Smooth muscle cell (in vitro differentiated cells): ENCODE results near the gene HDAC4. TPM values are rescaled to one million over a fixed set of nuclear protein-coding genes. Genes with fewer than 3 reads are reported as not detected.

Experiments used
- DNase-seq: peaks from one replicate; lab custom pipeline; 2025; ENCODE audit not compliant: unreplicated experiment; lab: John Stamatoyannopoulos, UW
- H2AFZ ChIP-seq: fragments of 200-600 bp; sonication (generic); 2 replicates; pipeline ENCODE4 v1.6.0; 2016; ENCODE audit warnings: antibody characterized with exemption, low read depth, mild to moderate bottlenecking
- H3F3A ChIP-seq: fragments of 200-600 bp; sonication (generic); 2 replicates; pipeline ENCODE4 v1.6.0; 2017; ENCODE audit warnings: antibody characterized with exemption, low read depth
- H3K27ac ChIP-seq: fragments of 200-600 bp; sonication (generic); 2 replicates; pipeline ENCODE4 v1.5.1; 2016; ENCODE audit warnings: low read depth, mild to moderate bottlenecking
- H3K27me3 ChIP-seq: fragments of 200-600 bp; sonication (generic); 2 replicates; pipeline ENCODE4 v1.6.1; 2016; ENCODE audit warnings: low read depth, mild to moderate bottlenecking
- H3K36me3 ChIP-seq: fragments of 200-600 bp; sonication (generic); 2 replicates; pipeline ENCODE4 v1.5.1; 2016; ENCODE audit warnings: low read depth
- H3K4me1 ChIP-seq: fragments of 200-600 bp; sonication (generic); 2 replicates; pipeline ENCODE4 v1.5.1; 2016; ENCODE audit warnings: low read depth
- H3K4me2 ChIP-seq: fragments of 200-600 bp; sonication (generic); 2 replicates; pipeline ENCODE4 v1.6.0; 2016; ENCODE audit warnings: mild to moderate bottlenecking
- H3K4me3 ChIP-seq: fragments of 200-600 bp; sonication (generic); 2 replicates; pipeline ENCODE4 v1.5.1; 2016; ENCODE audit warnings: mild to moderate bottlenecking
- H3K79me2 ChIP-seq: fragments of 200-600 bp; sonication (generic); 2 replicates; pipeline ENCODE4 v1.6.0; 2016; ENCODE audit warnings: low read depth, mild to moderate bottlenecking
- H3K9ac ChIP-seq: fragments of 200-600 bp; sonication (generic); 2 replicates; pipeline ENCODE4 v1.6.0; 2016; ENCODE audit warnings: low read depth
- H3K9me3 ChIP-seq: fragments of 200-600 bp; sonication (generic); replicated peaks from 2 replicates; pipeline ENCODE4 v1.5.1; 2016; ENCODE audit warnings: low read depth
- H4K20me1 ChIP-seq: fragments of 200-600 bp; sonication (generic); 2 replicates; pipeline ENCODE4 v1.6.0; 2016; ENCODE audit warnings: low read depth
- WGBS: methylation state at CpG from one replicate; pipeline ENCODE4 v1.1.7; 2016; ENCODE audit warnings: low lambda C conversion rate; 5-methylcytosine and 5-hydroxymethylcytosine counted together
- polyA plus RNA-seq: library from polyadenylated mRNA; unstranded; fragments of >200 nt; fragmentation: Nextera tagmentation; extraction: Ambion mirVana; gene quantifications from 2 replicates; pipeline ENCODE4 v1.2.1, GENCODE V29; 2016
- total RNA-seq: library from RNA; depleted of rRNA; stranded (reverse); fragments of >200 nt; gene quantifications from 2 replicates; pipeline ENCODE4 v1.2.3, GENCODE V29; 2014
- TF ChIP-seq, protein P1 (sequence below): fragments of 200-600 bp; sonication (generic); IDR thresholded peaks from 2 replicates; pipeline ENCODE4 v1.5.1; 2017; ENCODE audit warnings: borderline replicate concordance, mild to moderate bottlenecking, antibody characterized with exemption; ENCODE audit not compliant: insufficient read depth, poor library complexity, severe bottlenecking

The HDAC4 gene
- total and polyA plus RNA-seq, 2 experiments from 2014 or later: 6.2 to 35.7 TPM

DNA sequence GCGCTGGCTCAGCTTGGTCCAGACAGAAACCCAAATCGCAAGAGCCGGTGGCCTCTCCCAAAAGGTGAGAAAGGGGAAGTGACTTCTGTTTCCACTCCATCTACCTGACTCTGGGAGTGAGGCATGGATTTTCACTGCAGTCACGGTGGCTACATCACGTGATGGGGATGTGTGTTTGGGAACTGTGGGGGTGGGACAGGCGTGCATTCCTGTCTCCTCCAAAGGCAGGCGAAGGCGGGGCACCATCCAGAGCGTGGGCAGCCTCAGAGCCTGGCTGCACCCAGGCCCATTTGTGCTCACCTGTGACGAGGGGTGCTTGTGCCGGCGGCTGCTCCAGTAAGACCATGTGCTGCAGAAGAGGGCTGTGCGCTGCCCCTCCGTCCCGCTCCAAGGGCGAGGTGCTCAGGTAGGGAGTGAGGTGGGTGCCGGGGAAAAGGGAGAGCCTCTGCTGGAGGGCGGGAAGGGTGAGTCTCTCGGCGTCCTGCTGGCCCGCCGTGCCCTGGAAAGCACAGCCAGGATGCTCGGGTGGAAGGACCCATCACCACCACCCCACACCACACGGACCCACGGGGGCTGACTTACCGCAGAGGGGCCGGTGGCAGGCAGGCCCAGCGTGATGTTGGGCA, 266.8 kb downstream of the HDAC4 start:
- Histone ChIP-seq H3K79me2 (no peaks in the 10 kb centered on the region), H3K27me3 (no peaks in the 10 kb centered on the region), H3K4me3 (no peak overlapping the region), H3K36me3 (no peaks in the 10 kb centered on the region), H3K9me3 (no peaks in the 10 kb centered on the region), H2AFZ (no peak overlapping the region), H3F3A (no peaks in the 10 kb centered on the region), H3K4me2 (no peak overlapping the region), H4K20me1 (no peaks in the 10 kb centered on the region), H3K9ac (no peak overlapping the region), H3K4me1 (no peaks in the 10 kb centered on the region), H3K27ac (no peak overlapping the region)
- no peak for DNase-seq
- TF ChIP-seq, protein P1, sequence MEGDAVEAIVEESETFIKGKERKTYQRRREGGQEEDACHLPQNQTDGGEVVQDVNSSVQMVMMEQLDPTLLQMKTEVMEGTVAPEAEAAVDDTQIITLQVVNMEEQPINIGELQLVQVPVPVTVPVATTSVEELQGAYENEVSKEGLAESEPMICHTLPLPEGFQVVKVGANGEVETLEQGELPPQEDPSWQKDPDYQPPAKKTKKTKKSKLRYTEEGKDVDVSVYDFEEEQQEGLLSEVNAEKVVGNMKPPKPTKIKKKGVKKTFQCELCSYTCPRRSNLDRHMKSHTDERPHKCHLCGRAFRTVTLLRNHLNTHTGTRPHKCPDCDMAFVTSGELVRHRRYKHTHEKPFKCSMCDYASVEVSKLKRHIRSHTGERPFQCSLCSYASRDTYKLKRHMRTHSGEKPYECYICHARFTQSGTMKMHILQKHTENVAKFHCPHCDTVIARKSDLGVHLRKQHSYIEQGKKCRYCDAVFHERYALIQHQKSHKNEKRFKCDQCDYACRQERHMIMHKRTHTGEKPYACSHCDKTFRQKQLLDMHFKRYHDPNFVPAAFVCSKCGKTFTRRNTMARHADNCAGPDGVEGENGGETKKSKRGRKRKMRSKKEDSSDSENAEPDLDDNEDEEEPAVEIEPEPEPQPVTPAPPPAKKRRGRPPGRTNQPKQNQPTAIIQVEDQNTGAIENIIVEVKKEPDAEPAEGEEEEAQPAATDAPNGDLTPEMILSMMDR: no peak
- WGBS: 96% methylated on average over 28 of the region's 28 CpGs

DNA sequence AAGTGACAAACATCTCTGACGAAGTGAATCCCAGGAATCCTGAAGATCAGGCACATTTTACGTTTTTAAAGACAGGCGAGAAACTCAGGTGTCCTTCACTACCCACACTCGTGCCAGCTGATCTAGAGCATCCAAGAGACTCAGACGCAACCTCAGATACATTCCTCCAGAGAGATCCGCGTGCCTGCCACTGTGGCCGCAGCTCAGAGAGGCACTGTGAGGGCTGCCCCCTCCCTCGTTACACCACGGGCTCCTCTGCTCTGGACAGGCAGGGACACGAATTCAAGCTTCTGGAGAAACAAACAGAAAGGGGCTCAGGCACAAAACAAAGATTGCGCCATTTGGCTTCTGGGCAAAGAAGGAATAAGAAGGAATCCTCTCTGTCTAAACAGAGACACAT, 268.0 kb downstream of the HDAC4 start:
- H3K36me3 ChIP-seq: no peaks in the 10 kb centered on the region
- no peaks in the 10 kb centered on the region for H4K20me1 ChIP-seq
- H3K4me2 ChIP-seq: no peak overlapping the region
- no peaks in the 10 kb centered on the region for H3K27me3 ChIP-seq
- TF ChIP-seq, protein P1: no peak
- no peak overlapping the region for H3K4me3 ChIP-seq
- H3K4me1 ChIP-seq: no peaks in the 10 kb centered on the region
- no peaks in the 10 kb centered on the region for H3K79me2 ChIP-seq
- H3K9ac ChIP-seq: no peak overlapping the region
- no peaks in the 10 kb centered on the region for H3F3A ChIP-seq
- H2AFZ ChIP-seq: no peak overlapping the region
- 91% methylated on average over 12 of the region's 12 CpGs for WGBS
- no peak for DNase-seq
- H3K27ac ChIP-seq: no peak overlapping the region
- no peaks in the 10 kb centered on the region for H3K9me3 ChIP-seq

DNA sequence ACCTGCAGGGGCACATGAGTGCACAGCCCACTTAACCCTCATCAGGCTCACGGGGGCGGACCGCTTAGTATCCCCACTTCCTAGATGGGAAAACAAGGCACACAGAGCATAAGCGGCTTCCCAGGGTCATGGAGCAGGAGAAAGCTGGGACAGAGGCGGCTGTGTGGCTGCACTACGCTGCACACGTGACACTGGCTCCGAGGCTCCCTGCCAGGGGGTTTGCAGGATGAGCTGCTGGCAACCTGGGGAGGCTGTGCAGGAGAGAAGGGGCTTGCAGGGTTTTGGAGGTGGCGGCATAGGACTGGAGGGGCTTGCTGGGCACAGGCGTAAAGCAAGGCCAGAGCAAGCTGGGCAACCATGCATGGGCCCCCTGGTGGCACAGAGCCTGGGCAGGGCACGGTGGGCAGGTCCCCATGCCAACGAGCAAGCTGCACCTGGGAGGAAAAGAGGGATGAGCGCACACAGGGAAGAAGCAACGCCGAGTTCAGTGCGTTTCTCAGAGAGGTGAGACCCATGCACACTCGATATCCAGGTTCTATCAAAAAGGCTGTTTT, 268.6 kb downstream of the HDAC4 start:
- no peaks in the 10 kb centered on the region for H3K4me1 ChIP-seq

More for the DNA sequence above, 268.6 kb downstream of the HDAC4 start:
- Histone ChIP-seq H3K9me3 (no peaks in the 10 kb centered on the region), H3K27me3 (no peaks in the 10 kb centered on the region), H3K4me2 (no peak overlapping the region), H3K36me3 (no peaks in the 10 kb centered on the region), H3K27ac (no peak overlapping the region), H3F3A (no peaks in the 10 kb centered on the region), H3K4me3 (no peak overlapping the region), H4K20me1 (no peaks in the 10 kb centered on the region), H2AFZ (no peak overlapping the region), H3K9ac (no peak overlapping the region), H3K79me2 (no peaks in the 10 kb centered on the region)
- 97% methylated on average over 17 of the region's 17 CpGs for WGBS
- DNase-seq: no peak
- TF ChIP-seq, protein P1: no peak
